Smooth muscle cell (in vitro differentiated cells): ENCODE measurements around the gene CXXC5. TPM values are rescaled to one million over a fixed set of nuclear protein-coding genes. Genes with fewer than 3 reads are reported as not detected.

ENCODE experiments used
- DNase-seq: peaks from one replicate; lab custom pipeline; 2025; ENCODE audit not compliant: unreplicated experiment; lab: John Stamatoyannopoulos, UW
- H2AFZ ChIP-seq: fragments of 200-600 bp; sonication (generic); 2 replicates; pipeline ENCODE4 v1.6.0; 2016; ENCODE audit warnings: antibody characterized with exemption, low read depth, mild to moderate bottlenecking
- H3F3A ChIP-seq: fragments of 200-600 bp; sonication (generic); 2 replicates; pipeline ENCODE4 v1.6.0; 2017; ENCODE audit warnings: antibody characterized with exemption, low read depth
- H3K27ac ChIP-seq: fragments of 200-600 bp; sonication (generic); 2 replicates; pipeline ENCODE4 v1.5.1; 2016; ENCODE audit warnings: low read depth, mild to moderate bottlenecking
- H3K27me3 ChIP-seq: fragments of 200-600 bp; sonication (generic); 2 replicates; pipeline ENCODE4 v1.6.1; 2016; ENCODE audit warnings: low read depth, mild to moderate bottlenecking
- H3K36me3 ChIP-seq: fragments of 200-600 bp; sonication (generic); 2 replicates; pipeline ENCODE4 v1.5.1; 2016; ENCODE audit warnings: low read depth
- H3K4me1 ChIP-seq: fragments of 200-600 bp; sonication (generic); 2 replicates; pipeline ENCODE4 v1.5.1; 2016; ENCODE audit warnings: low read depth
- H3K4me2 ChIP-seq: fragments of 200-600 bp; sonication (generic); 2 replicates; pipeline ENCODE4 v1.6.0; 2016; ENCODE audit warnings: mild to moderate bottlenecking
- H3K4me3 ChIP-seq: fragments of 200-600 bp; sonication (generic); 2 replicates; pipeline ENCODE4 v1.5.1; 2016; ENCODE audit warnings: mild to moderate bottlenecking
- H3K79me2 ChIP-seq: fragments of 200-600 bp; sonication (generic); 2 replicates; pipeline ENCODE4 v1.6.0; 2016; ENCODE audit warnings: low read depth, mild to moderate bottlenecking
- H3K9ac ChIP-seq: fragments of 200-600 bp; sonication (generic); 2 replicates; pipeline ENCODE4 v1.6.0; 2016; ENCODE audit warnings: low read depth
- H3K9me3 ChIP-seq: fragments of 200-600 bp; sonication (generic); replicated peaks from 2 replicates; pipeline ENCODE4 v1.5.1; 2016; ENCODE audit warnings: low read depth
- H4K20me1 ChIP-seq: fragments of 200-600 bp; sonication (generic); 2 replicates; pipeline ENCODE4 v1.6.0; 2016; ENCODE audit warnings: low read depth
- CTCF ChIP-seq: fragments of 200-600 bp; sonication (generic); IDR thresholded peaks from 2 replicates; pipeline ENCODE4 v1.5.1; 2017; ENCODE audit warnings: borderline replicate concordance, mild to moderate bottlenecking, antibody characterized with exemption; ENCODE audit not compliant: insufficient read depth, poor library complexity, severe bottlenecking
- WGBS: methylation state at CpG from one replicate; pipeline ENCODE4 v1.1.7; 2016; ENCODE audit warnings: low lambda C conversion rate; 5-methylcytosine and 5-hydroxymethylcytosine counted together
- polyA plus RNA-seq: library from polyadenylated mRNA; unstranded; fragments of >200 nt; fragmentation: Nextera tagmentation; extraction: Ambion mirVana; gene quantifications from 2 replicates; pipeline ENCODE4 v1.2.1, GENCODE V29; 2016
- total RNA-seq: library from RNA; depleted of rRNA; stranded (reverse); fragments of >200 nt; gene quantifications from 2 replicates; pipeline ENCODE4 v1.2.3, GENCODE V29; 2014

Gene CXXC5
- total and polyA plus RNA-seq, 2 experiments from 2014 or later = 85.5 to 139 TPM

GRCh38 chr5:139699351-139699750 lies 51.2 kb downstream of the CXXC5 start:
- Histone ChIP-seq H3K27me3 (no peaks in the 10 kb centered on the region), H3K4me3 (no peak overlapping the region), H3K4me1 (peaks cover 39% of the 10 kb centered on the region), H3K27ac (peak overlapping the region; percentile 98), H3K9me3 (no peaks in the 10 kb centered on the region), H3K9ac (no peak overlapping the region), H3K79me2 (no peaks in the 10 kb centered on the region), H4K20me1 (no peaks in the 10 kb centered on the region), H3K36me3 (no peaks in the 10 kb centered on the region), H3F3A (peaks cover 22% of the 10 kb centered on the region), H3K4me2 (no peak overlapping the region), H2AFZ (no peak overlapping the region)
- no peak for DNase-seq
- WGBS = 98% methylated on average over 2 of the region's 2 CpGs
- TF ChIP-seq CTCF = no peak

- peak overlapping the region; percentile 26 for H3K4me2 ChIP-seq
- H3K27ac ChIP-seq = no peak overlapping the region
- no peaks in the 10 kb centered on the region for H3K79me2 ChIP-seq
- H3K36me3 ChIP-seq = no peaks in the 10 kb centered on the region
- TF ChIP-seq CTCF = no peak
- no peak overlapping the region for H3K4me3 ChIP-seq
- H3K9me3 ChIP-seq = no peaks in the 10 kb centered on the region
- no peak overlapping the region for H2AFZ ChIP-seq
- DNase-seq = no peak
- H3K27me3 ChIP-seq = no peaks in the 10 kb centered on the region
- H3K4me1 ChIP-seq = peaks cover 38% of the 10 kb centered on the region
- H3F3A ChIP-seq = peaks cover 10% of the 10 kb centered on the region
- H4K20me1 ChIP-seq = no peaks in the 10 kb centered on the region
- WGBS = 78% methylated on average over 3 of the region's 3 CpGs
- H3K9ac ChIP-seq = no peak overlapping the region
These were observed 52.5 kb downstream of the CXXC5 start for GRCh38 chr5:139700711-139701055.

GRCh38 chr5:139701056-139701741 lies 53.0 kb downstream of the CXXC5 start:
- TF ChIP-seq CTCF = no peak
- WGBS = 4% methylated on average over 22 of the region's 22 CpGs

GRCh38 chr5:139702548-139702947 lies 54.4 kb downstream of the CXXC5 start:
- no peaks in the 10 kb centered on the region for H4K20me1 ChIP-seq

More at GRCh38 chr5:139701056-139701741, 53.0 kb downstream of the CXXC5 start:
- DNase-seq = no peak
- peaks cover 37% of the 10 kb centered on the region for H3K4me1 ChIP-seq
- no peak overlapping the region for H3K4me3 ChIP-seq
- no peaks in the 10 kb centered on the region for H4K20me1 ChIP-seq
- peaks cover 5% of the 10 kb centered on the region for H3F3A ChIP-seq
- H3K4me2 ChIP-seq = peak overlapping the region; percentile 26
- no peak overlapping the region for H3K9ac ChIP-seq
- no peaks in the 10 kb centered on the region for H3K9me3 ChIP-seq
- H3K79me2 ChIP-seq = no peaks in the 10 kb centered on the region
- H3K27ac ChIP-seq = no peak overlapping the region
- no peaks in the 10 kb centered on the region for H3K27me3 ChIP-seq
- no peak overlapping the region for H2AFZ ChIP-seq
- no peaks in the 10 kb centered on the region for H3K36me3 ChIP-seq

More at GRCh38 chr5:139702548-139702947, 54.4 kb downstream of the CXXC5 start:
- H3K4me2 ChIP-seq = no peak overlapping the region
- H3F3A ChIP-seq = no peaks in the 10 kb centered on the region
- no peaks in the 10 kb centered on the region for H3K9me3 ChIP-seq
- no peak overlapping the region for H3K27ac ChIP-seq
- no peak overlapping the region for H2AFZ ChIP-seq
- no peak for TF ChIP-seq CTCF
- no peaks in the 10 kb centered on the region for H3K79me2 ChIP-seq
- no peak overlapping the region for H3K9ac ChIP-seq
- peaks cover 28% of the 10 kb centered on the region for H3K4me1 ChIP-seq
- no peaks in the 10 kb centered on the region for H3K36me3 ChIP-seq
- 93% methylated on average over 3 of the region's 3 CpGs for WGBS
- no peak overlapping the region for H3K4me3 ChIP-seq
- DNase-seq = no peak
- no peaks in the 10 kb centered on the region for H3K27me3 ChIP-seq
